ENCODE data around the gene DDX5.
A peak's percentile ranks its signal among the peaks of the same experiment; 100 is the strongest.

The DDX5 gene

GRCh38 chr17:64506201-64506575 lies at the start of gene DDX5:
Gene DDX5 (minus strand): TSS chr17:64506289. CDS start chr17:64506119, 170 bp downstream.
- peak within 1 kb of the TSS; percentile 100 for H3K4me3 ChIP-seq (ENCODE audit: low read depth, low read length)

- no peak overlapping the region for H3K4me3 ChIP-seq (ENCODE audit: low read depth, low read length)
These were observed 49.2 kb upstream of the DDX5 start for GRCh38 chr17:64555281-64555680.

DNA sequence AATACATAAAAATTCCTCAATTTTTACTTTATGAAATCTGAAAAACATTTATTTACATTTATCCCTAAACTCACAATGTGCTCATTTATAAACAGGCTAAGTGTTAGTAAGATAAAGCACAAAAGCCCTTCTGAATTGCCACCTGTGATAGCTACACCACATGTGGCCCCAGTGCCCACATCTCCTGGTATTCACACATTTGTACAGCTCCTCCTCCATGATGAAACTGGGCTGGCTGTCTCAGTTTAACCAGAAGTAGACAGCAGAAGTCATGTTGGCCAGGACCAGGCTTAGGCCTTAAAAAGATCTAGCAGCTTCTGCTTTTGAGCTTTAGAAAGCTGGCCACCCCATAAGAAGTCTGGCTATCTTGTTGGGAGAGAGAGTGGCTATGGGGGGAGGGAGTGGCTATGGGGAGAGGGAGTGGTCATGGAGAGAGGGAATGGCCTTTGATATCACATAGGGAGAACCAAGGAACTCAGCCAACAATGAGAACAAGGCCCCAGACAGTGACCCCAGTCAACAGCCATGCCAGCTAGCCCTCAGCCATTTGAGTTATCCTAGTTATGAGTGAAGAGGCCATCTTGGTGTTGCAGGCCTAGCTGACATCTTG lies 48.0 kb upstream of the DDX5 start:
- H3K4me3 ChIP-seq (ENCODE audit: low read depth, low read length): no peak overlapping the region

DNA sequence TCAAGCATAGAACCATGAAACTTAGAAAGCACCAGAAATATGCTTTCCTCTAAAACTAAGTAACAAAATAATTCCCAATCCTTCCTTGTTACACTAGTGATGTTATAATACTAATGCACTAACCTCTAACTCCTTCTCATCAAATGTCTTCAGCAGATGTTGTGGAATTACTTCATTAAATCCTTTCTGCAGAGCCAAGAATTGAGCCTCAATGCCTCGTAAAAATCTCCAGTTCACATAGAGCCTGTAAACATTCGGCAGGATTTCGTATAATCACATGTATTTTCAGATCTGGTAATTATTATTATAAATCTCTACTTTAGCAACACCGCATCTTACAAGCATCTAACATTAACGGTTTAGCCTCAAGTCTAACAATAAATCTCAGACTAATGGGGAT lies 45.4 kb upstream of the DDX5 start:
- H3K4me3 ChIP-seq (ENCODE audit: low read depth, low read length): no peak overlapping the region

GRCh38 chr17:64547319-64547718 lies 41.2 kb upstream of the DDX5 start:
- H3K4me3 ChIP-seq (ENCODE audit: low read depth, low read length): no peak overlapping the region

GRCh38 chr17:64546716-64547115 lies 40.6 kb upstream of the DDX5 start:
- no peak overlapping the region for H3K4me3 ChIP-seq (ENCODE audit: low read depth, low read length)

DNA sequence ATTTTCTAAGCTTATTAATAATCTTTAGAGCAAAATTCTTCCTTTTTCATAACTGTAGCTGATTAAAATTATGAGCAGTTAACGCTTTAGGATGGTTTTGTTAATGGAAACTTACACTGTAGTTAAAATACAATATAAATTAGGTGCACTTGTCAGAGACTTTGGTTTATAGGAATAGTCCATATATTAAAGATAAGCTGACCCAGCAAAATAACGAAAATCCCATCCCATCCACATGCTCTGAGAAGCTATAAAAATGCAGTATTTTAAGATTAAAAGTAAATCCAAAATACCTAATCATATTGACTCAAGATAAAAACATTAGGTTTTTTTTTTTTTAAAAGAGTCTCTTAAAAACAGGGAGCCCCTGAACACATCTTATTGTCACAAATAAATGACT lies 38.7 kb upstream of the DDX5 start:
- no peak overlapping the region for H3K4me3 ChIP-seq (ENCODE audit: low read depth, low read length)

- H3K4me3 ChIP-seq (ENCODE audit: low read depth, low read length): no peak overlapping the region
These were observed 34.2 kb upstream of the DDX5 start for GRCh38 chr17:64540118-64540776.

DNA sequence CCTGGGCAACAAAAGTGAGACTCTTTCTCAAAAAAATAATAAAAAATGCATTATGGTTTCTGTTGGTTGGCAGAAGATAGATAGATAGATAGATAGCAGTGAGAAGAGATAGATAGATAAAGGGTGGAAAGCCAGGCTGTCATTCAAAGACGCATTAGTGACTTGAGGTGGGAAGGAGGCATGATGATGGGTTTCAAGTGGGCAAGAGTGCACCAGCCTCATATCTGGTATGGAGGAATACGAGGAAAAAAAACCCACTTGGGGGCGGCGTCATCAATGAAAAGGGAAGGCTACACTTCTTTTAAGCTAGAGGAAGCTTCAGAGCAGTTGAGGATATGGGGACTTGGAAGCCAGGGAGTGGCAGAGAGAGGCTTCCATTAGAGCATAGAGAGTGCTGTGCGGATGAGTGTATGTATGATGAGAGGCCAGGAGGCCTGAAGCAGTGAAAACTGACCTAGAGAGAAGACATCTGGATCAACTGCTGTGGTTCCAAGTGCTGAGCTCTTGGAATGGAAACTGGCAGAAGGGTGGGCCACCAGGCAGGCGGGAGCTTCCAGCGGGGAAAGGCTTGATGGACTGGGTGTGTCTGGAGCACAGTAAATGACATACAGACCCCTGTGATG lies 32.5 kb upstream of the DDX5 start:
- H3K4me3 ChIP-seq (ENCODE audit: low read depth, low read length): no peak overlapping the region

GRCh38 chr17:64537488-64537887 lies 31.4 kb upstream of the DDX5 start:
- H3K4me3 ChIP-seq (ENCODE audit: low read depth, low read length): no peak overlapping the region

- no peak overlapping the region for H3K4me3 ChIP-seq (ENCODE audit: low read depth, low read length)
These were observed 30.8 kb upstream of the DDX5 start for GRCh38 chr17:64536913-64537312.

GRCh38 chr17:64535357-64535756 lies 29.3 kb upstream of the DDX5 start:
- no peak overlapping the region for H3K4me3 ChIP-seq (ENCODE audit: low read depth, low read length)

DNA sequence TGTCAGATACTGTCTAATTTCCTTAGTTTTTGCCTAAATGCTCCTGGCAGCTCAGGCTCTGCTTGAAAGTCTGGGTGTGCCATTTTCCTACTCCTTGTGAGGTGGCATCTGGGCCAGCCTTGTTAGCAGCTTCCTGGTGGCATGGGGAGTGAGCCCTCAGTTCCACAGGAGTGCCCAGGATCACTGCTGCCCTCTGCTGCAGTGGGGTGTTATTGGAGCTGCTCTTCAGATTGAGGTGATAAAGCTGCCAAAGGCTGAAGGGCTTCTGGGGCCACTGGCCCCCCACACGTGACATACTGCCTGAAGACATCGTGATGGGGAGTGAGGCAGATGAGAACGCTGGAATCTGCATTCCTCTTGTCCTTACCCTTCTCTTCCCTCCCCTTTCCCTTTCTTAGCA lies 28.1 kb upstream of the DDX5 start:
- no peak overlapping the region for H3K4me3 ChIP-seq (ENCODE audit: low read depth, low read length)

DNA sequence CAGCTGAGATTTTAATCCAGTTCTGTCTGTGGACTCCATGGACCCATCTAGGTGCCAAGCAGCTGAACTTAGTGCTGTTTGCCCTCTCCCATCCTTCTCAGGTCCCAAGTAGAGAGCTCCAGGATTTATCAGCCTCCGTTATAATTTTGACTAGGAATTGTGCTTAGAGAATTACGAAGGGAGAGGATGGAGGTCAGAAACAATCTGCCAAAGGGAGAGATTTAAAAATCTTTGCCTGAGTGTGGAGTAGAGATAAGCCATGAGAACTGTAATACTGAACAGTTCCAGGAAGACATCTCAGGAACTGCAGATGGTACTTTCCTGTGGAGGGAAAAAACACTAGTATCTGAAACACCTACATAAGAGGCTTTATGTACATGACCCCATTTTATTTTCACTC lies 27.7 kb upstream of the DDX5 start:
- no peak overlapping the region for H3K4me3 ChIP-seq (ENCODE audit: low read depth, low read length)

DNA sequence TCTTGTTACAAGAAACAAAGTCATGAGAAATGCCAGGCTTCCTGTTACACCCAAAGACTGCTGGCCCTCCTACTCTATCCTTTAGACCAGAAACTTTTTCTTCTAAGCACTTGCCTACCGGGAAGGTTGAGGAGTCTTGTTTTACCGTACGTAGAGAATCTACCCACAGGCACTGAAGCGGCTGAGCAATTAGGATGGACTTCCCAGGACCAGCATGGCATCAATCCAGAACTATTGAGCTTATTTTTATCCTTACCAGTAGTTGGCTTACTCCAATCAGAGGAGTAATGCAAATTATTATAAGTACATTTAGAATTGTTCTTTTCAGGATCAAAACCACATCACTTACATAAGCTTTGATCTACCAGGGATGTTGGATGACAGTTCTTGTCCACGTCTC lies 26.3 kb upstream of the DDX5 start:
- no peak overlapping the region for H3K4me3 ChIP-seq (ENCODE audit: low read depth, low read length)

GRCh38 chr17:64531955-64532371 lies 25.9 kb upstream of the DDX5 start:
- H3K4me3 ChIP-seq (ENCODE audit: low read depth, low read length): no peak overlapping the region

DNA sequence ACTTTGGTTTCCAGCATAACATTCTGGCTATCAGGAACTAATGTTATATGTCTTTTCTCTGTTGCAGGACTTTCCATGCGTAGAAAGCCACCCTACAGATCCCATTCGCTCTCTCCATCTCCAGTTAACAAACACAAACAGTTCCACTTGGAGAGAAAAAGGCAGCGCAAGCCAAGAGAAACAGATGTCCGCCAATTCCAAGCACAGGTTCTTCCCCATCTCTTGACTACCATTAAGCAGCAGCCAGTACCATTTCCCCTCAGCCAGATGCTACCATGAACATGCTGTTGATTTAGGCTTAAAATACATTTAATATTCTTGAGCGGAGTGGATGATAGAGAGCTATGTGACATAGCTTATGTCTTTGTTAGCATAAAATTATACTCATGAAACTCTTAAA lies 23.1 kb upstream of the DDX5 start:
- H3K4me3 ChIP-seq (ENCODE audit: low read depth, low read length): no peak overlapping the region

GRCh38 chr17:64527914-64528313 lies 21.8 kb upstream of the DDX5 start:
- H3K4me3 ChIP-seq (ENCODE audit: low read depth, low read length): no peak overlapping the region

DNA sequence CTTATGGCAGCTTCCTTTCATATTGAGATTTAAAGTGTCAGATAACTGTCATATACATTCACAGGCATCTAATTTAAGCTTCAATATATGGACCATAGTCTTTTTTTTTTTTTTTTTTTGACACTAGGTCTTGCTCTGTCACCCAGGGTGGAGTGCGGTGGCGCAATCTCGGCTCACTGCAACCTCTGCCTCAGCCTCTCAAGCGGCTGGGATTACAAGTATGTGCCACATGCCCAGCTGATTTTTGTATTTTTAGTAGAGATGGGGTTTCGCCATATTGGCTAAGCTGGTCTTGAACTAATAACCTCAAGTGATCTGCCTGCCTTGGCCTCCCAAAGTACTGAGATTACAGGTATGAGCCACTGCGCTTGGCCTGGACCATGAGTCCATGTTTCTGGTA lies 14.3 kb upstream of the DDX5 start:
- no peak overlapping the region for H3K4me3 ChIP-seq (ENCODE audit: low read depth, low read length)

- H3K4me3 ChIP-seq (ENCODE audit: low read depth, low read length): no peak overlapping the region
These were observed 13.5 kb upstream of the DDX5 start for GRCh38 chr17:64519601-64520000.

GRCh38 chr17:64515829-64516228 lies 9.7 kb upstream of the DDX5 start:
- no peak overlapping the region for H3K4me3 ChIP-seq (ENCODE audit: low read depth, low read length)

- H3K4me3 ChIP-seq (ENCODE audit: low read depth, low read length): no peak overlapping the region
These were observed 9.3 kb upstream of the DDX5 start for GRCh38 chr17:64515419-64515818.

DNA sequence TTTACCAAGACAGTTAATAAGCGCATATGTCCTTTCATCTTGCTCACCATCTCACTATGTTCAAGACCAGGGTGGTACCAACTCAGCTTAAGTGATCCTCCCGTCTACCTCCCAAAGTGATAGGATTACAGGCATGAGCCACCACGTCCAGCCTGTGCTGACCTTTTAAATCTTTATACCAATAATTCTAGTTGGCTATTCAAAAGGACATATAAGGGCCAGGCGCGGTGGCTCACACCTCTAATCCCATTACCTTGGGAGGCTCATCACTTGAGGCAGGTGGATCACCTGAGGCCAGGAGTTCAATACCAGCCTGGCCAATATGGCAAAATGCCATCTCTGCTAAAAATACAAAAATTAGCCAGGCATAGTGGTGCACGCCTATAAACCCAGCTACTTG lies 3.1 kb upstream of the DDX5 start:
- H3K4me3 ChIP-seq (ENCODE audit: low read depth, low read length): no peak overlapping the region
